ENCODE results near the gene TRO.

Gene TRO

GRCh38 chrX:54920610-54921426, at the start of gene TRO:
TSS of gene TRO (plus strand) at chrX:54920824. CDS start at chrX:54922247, 1,423 bp downstream.
- peak in 15 of 58 donors; percentile 1 to 40 (median 6) for DNase-seq

- DNase-seq, result no peak
These were observed 34.9 kb upstream of the TRO start for GRCh38 chrX:54885740-54886139.

- peak in 10 of 58 donors; percentile 0 to 22 (median 0) for DNase-seq
These were observed 29.1 kb upstream of the TRO start for GRCh38 chrX:54891573-54891972.

GRCh38 chrX:54894159-54894558, 26.5 kb upstream of the TRO start:
- DNase-seq, result no peak

- DNase-seq, result no peak
These were observed 10.7 kb upstream of the TRO start for GRCh38 chrX:54909941-54910340.

- DNase-seq, result peak in 56 of 58 donors; percentile 1 to 85 (median 54)
These were observed 900 bp downstream of the TRO start for GRCh38 chrX:54921427-54922021.

GRCh38 chrX:54922547-54922946, 1.9 kb downstream of the TRO start:
- DNase-seq, result no peak

GRCh38 chrX:54923376-54923775, 2.8 kb downstream of the TRO start:
- DNase-seq, result no peak

GRCh38 chrX:54926978-54927377, 6.4 kb downstream of the TRO start:
- DNase-seq, result no peak

- DNase-seq, result no peak
These were observed 8.3 kb downstream of the TRO start for GRCh38 chrX:54928876-54929275.

GRCh38 chrX:54930291-54931049, 9.8 kb downstream of the TRO start:
- DNase-seq, result no peak

- no peak for DNase-seq
These were observed 10.5 kb downstream of the TRO start for GRCh38 chrX:54931107-54931506.

- DNase-seq, result no peak
These were observed 12.7 kb downstream of the TRO start for GRCh38 chrX:54933150-54933826.

GRCh38 chrX:54934058-54934457, 13.4 kb downstream of the TRO start:
- DNase-seq, result no peak

- no peak for DNase-seq
These were observed 14.3 kb downstream of the TRO start for GRCh38 chrX:54934890-54935289.

- DNase-seq, result no peak
These were observed 14.7 kb downstream of the TRO start for GRCh38 chrX:54935306-54935705.

- DNase-seq, result no peak
These were observed 16.8 kb downstream of the TRO start for GRCh38 chrX:54937416-54937815.

- DNase-seq, result no peak
These were observed 24.2 kb downstream of the TRO start for GRCh38 chrX:54944816-54945215.

- no peak for DNase-seq
These were observed 24.6 kb downstream of the TRO start for GRCh38 chrX:54945224-54945623.

GRCh38 chrX:54950730-54951375, 30.2 kb downstream of the TRO start:
- no peak for DNase-seq

GRCh38 chrX:54961750-54962149, 41.1 kb downstream of the TRO start:
- DNase-seq, result no peak
